DMS 273 treated with DMSO at 0.1 percent for 48 hours (cell line): ENCODE measurements around the gene C1QTNF1.

Source experiments
- DNase-seq: peaks from one replicate; lab custom pipeline; 2025; lab: John Stamatoyannopoulos, UW

The C1QTNF1 gene

DNA sequence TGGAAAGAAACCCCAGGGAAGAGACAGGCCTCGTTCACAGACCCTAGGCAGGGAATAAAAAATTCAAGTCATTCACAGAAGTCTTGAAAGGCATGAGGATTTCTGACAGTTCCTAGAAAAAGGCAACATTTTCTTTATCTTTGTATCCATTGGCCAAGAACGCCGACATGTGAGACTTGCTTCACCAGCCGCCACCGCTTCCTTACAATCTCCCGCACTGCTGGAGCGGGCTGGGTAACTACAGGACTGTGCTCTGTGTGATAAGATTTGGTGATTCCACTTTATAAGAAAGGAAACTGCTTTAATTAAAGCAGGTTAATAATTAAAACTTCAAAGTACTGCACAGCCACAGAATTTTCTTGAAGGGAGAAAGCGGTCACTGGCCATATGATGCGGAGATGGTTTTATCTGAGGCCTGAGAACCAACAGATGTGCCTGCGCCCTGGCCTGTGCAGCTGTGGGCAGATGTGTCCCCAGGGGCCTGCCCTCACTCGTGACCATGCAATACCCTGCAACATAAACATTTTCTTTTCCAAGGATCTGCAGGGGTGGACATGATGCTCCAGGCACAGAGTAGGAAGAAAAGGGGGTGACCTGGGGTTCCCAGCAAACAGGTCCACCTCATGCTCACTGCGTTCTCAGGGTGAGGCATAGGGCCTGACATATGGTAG is 31.3 kb upstream of the C1QTNF1 start:
- no peak for DNase-seq

DNA sequence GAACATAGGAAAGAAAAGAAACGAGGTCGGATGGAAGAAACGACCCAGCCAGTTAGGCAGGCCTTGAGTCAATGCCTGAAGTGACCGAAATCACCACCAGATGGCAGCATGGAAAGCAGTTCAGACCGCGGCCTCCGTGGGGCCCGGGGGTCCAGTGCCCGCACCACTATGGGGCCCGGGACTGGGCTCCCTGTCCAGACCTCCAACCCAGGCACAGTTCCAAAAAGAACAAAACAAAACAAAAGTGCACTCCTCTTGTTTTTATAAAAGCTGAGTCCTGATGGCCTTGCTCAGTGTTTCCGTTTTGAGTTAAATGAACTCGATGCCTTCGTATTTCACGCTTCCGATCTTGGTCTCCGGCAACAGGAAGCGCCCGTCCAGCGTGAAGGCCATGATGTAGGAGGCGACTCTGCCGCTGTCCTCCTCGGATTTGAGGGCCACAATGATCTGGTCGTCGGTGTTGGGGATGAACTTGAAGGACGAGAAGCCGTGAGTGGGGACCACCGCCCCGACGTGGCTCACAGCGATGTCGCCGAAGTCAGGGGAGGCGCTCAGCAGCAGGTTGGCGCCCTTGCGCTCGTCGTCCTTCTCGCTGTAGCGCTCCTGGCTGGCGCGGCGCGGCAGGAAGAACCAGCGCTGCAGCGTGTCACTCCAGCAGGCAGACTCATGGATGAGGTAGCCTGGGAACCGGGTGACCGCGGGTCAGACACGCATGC is 30.6 kb upstream of the C1QTNF1 start:
- no peak for DNase-seq

DNA sequence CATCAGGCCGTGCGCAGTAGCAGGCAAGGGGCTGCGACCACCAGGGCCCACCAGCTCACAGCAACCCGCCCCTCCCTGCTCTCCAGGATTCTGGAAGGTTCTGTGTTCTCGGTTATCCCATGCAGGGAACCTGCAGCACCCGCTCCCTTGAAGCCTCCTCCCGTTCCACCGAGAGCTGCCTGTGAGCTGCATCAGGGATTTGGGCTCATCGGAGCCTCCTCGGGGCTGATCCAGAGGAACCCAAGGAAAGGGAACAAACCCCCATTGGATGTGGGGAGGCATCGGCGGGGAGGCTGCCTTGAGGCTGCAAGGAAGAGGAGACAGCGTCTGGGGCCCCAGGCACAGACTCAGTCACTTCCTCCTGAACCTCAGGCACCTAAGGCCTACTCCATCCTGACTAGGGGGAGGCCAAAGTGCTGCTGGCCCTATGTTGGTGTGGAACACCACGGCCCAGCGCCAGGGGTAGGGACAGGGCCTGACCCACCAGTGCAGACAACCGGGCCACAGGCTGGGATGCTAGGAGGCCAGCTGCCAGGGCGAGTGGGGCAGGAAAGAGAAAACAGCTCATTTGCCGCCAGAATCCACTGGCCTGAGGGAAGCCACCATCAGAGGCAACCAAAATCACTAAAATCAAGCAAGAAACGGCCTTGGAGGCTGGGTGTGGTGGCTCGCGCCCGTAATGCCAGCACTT is 29.8 kb upstream of the C1QTNF1 start:
- DNase-seq: no peak

DNA sequence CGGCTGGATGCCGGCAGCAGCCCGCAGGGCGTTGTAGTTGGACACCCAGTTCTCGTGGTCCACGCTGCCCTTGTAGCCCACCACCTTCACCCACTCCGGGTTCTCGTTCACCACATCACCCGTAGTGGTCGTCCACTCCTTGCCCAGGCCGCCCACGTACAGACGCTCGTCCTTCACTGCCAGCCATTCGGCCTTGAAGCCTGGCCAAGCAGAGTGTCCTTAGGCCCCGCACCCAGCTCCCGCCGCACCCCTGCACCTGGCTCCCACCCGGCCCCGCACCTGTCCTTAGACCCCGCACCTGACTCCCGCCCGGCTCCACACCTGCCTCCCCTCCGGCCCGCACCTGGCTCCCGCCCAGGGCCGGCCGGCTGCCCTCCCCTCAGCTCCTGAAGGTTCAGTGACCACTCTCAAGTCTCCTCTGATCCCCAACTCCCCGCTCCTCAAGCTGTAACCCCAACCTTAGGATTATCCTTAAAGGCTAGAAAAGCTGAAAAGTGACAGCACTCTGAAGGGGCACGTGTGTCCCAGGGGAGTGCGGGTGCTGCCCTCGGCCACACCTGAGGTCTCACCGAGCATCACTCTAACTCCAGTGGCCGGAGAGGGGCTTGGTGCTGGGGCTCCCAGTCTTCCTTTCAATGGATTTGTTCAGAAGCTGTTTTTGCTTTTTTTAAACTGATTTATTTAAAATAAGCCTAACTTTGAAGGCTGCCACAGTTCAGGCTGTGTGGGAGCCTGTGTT is 28.8 kb upstream of the C1QTNF1 start:
- no peak for DNase-seq

DNA sequence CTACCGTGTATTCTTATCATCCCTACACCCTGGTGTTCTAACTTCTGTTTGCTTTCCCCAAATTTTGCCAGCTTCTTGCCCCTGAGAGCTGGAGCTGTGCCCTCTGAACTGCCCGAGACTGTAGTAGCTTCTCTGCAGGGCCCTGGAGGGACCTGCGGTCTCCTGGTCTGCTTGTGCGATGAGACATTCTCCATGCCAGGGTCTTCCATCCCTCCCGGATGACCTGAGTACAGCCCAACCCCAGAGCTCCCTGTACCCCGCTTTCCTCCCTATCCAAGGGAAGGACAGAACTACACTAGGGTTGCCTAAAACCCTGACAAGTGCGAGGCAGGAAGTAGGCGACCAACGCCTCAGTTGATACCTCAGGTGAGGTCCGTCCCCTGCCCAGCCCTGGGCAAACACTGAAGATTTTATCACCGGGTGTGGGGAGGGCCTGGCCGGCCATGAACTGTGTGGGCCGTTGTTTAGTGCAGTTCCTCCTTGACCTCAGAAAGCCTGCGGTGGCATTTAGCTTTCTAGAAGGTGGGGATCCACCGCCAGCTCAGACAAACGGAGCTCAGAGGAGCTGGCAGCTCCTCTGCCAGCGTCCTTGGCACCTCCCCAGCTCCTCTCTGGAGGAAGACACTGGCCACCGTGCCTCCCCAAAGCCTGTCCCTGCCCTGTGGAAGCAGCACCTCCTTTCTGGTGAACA is 28.1 kb upstream of the C1QTNF1 start:
- no peak for DNase-seq

DNA sequence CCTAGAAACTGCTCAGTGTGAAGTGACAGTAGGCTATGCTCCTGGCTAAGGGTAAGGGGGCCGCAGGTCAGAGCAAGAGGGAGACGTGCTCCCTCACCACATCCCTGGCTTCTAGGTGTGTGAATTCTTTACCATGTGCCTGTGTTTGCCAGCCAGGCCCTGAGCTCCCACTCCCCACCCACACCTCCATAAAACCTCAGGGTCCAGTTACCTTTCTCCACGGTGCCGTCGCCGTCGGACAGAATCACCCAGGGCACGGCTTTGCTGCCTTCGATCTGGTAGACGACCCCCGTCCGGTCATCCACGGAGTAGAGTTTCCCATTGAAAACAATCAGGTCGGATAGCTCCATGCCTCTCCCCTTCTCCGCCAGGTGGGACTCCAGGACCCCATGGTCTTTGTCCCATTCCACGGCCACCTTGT is 27.2 kb upstream of the C1QTNF1 start:
- DNase-seq: no peak

DNA sequence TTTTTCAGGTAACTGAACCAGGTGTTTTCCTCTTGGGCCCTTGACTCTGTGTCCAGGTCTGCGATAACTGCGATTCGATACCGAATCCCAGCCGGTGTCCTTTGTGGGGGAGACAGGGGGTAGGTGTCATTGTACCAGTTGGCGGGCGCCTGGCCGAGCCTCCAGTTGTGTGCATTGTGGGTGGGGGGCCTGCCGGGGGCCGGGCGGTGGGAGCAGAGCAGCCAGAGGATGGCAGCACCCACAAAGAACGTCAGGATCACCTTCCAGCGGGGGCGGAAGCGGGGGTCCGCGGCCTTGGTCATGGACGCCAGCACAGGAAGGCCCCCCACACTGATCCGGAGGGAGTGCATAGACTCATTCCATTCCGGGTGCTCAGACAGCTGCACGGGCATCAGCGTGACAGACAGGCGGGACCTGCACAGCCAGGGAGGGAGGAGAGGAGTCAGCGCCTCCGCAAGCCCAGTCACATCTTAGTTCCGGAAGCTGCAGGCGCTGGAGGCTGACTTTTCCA is 26.7 kb upstream of the C1QTNF1 start:
- DNase-seq: no peak

DNA sequence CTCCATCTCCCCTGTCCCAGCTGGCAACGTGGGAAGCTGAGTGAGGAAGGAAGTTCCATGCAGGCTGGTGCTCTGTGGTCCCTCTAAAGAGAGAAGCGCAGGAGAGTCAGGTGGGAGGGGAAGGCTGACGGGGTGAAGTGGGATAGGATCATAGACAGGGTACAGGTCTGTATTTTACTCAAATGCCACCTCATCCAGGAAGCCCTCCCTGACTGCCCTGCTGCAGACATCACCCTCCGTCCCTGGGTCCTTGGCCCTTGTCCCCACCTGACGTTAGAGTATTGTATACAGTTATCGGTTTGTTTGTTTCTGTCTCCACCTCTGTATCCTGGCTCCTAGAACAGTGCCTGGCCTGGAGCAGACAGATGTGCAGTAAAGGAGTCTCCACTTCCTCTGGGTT is 26.1 kb upstream of the C1QTNF1 start:
- no peak for DNase-seq

DNA sequence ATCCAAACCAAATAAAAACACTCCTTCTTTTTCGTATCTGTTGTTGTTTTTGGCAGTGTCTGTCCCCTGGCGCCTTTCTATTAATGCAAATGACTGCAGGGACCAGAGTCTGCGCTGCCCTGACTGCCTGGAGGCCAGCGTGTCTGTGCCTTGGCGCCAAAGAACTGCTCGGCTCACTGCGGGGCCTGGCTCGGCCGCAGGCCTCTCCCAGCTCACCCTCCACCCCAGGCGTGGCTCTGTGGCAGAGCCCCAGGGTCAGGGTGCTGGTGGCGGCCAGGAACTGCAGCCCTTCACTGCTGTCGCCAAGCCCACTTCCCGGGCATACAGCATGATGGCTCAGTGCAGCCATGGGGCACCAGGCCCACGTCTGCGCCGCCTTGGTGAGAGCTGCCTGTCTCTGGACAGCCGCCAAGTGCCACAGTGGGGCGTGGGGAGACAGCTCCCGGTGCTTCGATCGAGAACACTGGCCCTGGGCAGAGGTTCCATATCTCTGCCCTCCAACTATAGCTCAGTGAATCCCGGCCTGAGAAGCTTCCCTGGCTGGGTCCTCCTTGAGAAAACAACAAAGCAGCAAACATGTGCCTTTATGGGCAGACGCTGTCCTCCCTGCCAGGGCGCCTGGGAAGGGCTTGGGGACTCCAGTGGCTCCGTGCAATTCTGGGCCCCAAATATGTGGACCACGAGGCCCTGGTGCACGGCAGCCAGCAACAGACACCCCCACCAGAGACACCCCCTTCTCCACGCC is 25.5 kb upstream of the C1QTNF1 start:
- no peak for DNase-seq

DNA sequence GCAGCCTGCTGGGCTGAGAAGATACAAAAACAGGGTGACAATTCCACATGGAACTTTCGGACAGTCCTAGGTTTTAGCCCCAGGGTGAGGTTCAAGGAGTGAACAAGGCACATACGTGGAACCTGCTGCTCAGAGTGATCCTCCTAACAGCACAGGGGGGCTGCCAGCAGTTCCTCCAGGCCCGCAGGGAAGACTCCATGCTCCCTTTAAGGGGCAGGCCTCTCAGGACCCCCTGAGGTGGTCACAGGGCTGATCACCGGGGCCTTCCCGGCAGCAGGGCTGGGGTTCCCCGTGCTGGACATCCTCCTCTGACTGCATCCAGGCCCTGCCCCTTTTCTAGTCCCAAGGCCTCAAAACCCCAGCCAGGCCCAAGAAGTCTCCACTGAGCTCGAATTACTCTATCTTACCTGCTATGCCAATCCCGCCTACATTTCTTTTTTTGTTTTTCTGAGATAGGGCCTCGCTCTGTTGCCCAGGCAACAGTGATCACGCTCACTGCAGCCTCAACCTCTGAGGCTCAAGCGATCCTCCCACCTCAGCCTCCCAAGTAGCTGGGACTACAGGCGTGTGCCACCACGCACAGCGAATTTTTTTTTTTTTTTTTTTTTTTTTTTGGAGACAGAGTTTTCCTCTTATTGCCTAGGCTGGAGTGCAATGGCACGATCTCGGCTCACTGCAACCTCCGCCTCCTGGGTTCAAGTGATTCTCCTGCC is 24.8 kb upstream of the C1QTNF1 start:
- no peak for DNase-seq

DNA sequence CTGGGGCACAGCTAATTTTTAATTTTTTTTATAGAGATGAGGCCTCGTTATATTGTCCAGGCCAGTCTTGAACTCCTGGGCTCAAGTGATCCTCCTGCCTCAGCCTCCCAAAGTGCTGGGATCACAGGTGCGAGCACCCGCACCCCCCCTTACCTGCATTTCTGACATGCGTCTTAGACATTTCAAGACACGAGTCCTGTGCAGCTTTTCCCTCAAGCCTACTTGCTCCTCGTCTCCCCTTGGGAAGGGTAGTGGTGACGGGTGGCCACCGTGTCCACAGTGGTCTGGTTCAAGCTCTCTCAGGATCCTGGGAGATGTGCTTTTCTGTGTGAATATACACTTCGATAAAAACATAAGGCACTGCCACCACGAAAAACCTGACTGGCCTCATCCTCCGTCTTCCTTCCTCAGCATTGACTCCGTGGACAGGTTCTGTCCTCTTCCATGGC is 24.0 kb upstream of the C1QTNF1 start:
- no peak for DNase-seq

DNA sequence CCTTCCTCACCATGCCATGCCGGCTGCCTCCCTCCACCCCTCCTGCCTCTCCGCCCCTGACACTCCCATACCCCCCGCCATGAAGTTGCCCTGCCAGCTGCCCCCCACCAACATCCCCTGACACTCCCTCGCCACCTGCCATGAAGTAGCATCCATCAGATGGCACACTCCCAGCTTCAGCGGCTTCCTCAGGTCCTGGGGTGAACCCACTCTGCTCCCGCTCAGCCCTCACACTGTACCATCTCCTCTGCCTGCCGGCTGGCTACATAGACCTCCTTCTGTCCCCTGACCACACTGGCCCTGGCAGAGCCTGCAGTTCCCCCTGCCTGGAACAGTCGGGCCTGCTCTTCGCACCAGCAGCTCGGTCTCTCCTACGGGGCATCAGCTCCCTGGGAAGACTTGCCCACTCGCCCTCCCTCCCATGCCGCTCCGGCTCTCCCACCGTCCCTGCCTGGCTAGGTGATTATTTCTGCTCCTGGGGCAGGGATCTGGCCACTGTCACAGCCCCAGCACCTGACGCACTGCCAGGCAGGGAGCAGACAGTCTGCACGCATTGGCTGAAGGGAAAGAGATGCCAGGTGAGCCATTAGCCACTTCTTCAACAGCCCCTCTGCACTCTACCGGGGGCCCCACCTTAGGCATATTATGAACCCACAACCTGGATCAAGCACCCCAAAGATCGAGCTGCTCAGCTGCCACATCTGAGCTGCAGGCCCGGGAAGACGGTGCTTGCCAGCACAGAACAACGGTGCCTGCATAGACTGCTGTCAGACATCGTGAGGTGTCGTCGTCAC is 23.4 kb upstream of the C1QTNF1 start:
- no peak for DNase-seq

DNA sequence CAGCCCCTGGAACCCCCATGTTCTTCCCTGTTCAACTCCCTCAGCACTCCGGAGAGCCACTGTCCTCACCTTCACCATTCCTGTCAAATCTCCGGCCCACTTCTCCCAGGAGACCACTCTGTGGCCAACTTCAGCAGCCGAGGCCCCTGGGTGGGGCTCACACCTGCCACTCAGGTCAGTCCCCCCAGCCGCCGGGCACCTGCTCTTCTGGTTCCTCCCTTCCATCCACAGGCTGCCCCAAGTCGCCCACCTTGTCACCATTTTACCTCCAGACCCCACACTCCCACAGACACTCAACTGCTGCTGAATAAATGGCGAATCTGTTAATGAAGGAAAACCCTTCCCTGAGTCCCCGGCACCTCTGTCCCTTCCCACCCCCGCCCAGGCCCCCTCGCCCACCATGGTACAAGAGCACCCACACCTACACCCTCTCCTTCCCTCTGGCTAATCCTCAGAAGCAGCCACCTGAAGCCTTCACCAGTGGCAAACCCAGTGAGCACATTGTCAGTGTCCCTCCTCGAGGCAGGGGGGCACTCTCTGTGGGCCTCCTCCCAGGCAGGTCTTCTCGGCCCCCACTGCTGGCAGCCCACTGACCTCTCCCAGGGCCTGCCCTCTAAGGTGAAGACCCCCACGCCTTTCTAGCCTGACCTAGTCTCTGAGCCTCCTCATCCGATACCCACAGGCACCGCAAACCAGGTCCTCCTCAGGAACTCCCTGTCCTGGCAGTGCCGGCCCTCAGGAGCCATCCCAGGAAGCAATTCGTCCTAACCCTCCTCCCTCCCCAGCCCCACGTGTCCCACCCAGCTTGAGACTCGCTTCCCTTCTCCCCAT is 22.6 kb upstream of the C1QTNF1 start:
- DNase-seq: no peak

DNA sequence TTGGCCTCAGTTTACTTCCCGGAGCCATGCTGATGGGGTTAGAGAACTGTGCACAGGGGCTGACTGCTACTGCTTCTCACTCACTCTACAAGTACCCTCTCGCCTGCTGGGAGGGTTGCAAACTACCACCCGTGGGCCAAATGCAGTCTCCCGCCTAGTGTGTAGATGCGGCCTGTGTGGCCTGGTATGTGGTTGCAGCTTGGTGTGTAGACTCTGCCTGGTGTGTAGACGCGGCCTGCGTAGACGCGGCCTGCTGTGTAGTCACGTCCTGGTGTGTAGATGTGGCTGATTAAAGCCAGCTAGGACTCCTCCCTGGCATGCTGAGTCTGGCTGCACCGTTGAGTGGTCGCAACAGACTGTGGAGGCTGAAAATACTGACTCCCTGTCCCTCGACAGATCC is 21.7 kb upstream of the C1QTNF1 start:
- no peak for DNase-seq

DNA sequence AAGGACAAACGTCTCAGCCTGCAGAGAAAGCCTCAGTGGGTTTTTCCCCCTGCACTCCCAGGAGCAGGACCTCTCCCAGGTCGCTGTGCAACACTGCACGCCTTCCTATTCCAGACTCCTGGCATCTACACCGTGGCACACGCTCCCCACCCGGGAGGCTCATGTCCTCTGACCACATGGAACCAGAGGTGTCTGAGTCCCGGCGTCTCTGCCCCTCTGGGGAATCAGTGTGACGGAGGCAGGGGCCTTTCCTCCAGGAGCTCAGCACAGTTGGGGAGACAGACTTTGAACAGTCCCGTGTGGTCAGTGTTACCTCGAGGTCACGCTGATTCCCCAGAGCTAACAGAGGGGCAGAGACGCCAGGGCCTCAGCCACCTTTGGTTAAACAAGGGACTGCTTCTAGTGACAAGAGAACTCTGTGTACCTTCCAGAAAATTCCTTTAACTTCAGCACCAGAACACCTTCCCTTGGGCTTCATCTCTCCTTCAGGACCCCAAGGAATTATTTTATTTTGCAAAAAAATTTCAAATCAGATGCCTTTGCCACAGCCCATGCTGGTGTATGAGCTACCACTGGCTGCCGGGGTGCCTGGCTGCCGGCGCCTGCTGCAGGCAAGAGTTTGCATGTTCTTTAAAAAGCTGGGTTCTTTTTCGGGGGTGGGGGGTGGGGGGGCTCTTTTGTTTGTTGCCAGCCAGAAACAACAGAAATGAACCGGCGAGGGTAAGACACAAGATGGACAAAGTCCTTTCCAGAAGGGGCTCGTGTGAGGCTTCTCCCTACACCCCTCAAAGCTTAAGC is 21.0 kb upstream of the C1QTNF1 start:
- no peak for DNase-seq

DNA sequence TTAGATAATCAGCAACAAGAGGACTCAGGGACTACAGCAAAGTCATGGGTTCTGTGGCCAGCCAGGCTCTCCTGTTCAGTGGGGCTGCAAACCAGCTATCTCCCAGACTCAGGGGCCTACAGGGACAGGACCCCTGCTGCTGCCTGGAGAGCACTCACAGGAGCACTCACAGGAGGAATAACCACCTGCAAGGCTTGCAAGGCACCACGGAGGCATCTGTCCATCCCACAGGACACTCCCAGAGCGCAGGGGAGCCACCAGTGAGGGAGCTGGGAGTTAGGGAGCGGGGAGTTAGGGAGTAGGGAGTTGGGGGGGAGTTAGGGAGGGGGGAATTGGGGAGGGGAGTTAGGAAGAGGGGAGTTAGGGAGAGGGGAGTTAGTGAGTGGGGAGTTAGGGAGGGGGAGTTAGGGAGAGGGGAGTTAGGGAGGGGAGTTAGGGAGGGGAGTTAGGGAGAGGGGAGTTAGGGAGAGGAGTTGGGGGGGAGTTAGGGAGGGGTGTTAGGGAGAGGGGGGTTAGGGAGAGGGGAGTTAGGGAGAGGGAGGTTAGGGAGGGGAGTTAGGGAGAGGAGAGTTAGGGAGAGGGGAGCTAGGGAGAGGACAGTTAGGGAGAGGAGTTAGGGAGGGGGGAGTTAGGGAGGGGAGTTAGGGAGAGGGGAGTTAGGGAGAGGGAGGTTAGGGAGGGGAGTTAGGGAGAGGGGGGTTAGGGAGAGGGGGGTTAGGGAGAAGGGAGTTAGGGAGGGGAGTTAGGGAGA is 20.1 kb upstream of the C1QTNF1 start:
- no peak for DNase-seq
